Coronary artery (tissue), 2 donors: Measurements from ENCODE around the gene TPSB2.

Experiments used
- DNase-seq: peaks from one replicate; pipeline ENCODE4 v3.0.0-alpha.2; 2017; ENCODE audit warnings: low spot score
- H3K27ac ChIP-seq, 2 donors: fragments of 200-600 bp; sonication (generic); one replicate each; pipeline ENCODE4 v1.5.1; 2016 to 2019
- H3K4me3 ChIP-seq: fragments of 200-600 bp; sonication (generic); 2 replicates; pipeline ENCODE4 v1.5.1; 2016; ENCODE audit warnings: mild to moderate bottlenecking, moderate library complexity
- CTCF ChIP-seq: fragments of 200-600 bp; sonication (generic); IDR thresholded peaks from one replicate; pipeline ENCODE4 v1.5.1; 2019; ENCODE audit warnings: antibody characterized with exemption

Gene TPSB2

GRCh38 chr16:1184156-1184868 is 45.7 kb downstream of the TPSB2 start:
- Histone ChIP-seq H3K4me3 (no peak overlapping the region), H3K27ac (peak overlapping the region in 1 of 2 donors; percentile 98)
- TF ChIP-seq CTCF, result no peak
- no peak for DNase-seq

- peak overlapping the region; percentile 96 to 98 for H3K27ac ChIP-seq
- H3K4me3 ChIP-seq, result peak overlapping the region; percentile 63
- no peak for DNase-seq
- TF ChIP-seq CTCF, result no peak
Observed at GRCh38 chr16:1182950-1183907, 46.8 kb downstream of the TPSB2 start.

- Histone ChIP-seq H3K4me3 (peak overlapping the region; percentile 63), H3K27ac (peak overlapping the region; percentile 96 to 98)
- peak; percentile 95 for DNase-seq
- no peak for TF ChIP-seq CTCF
Observed at GRCh38 chr16:1182316-1182671, 47.7 kb downstream of the TPSB2 start.

GRCh38 chr16:1181404-1182315 is 48.3 kb downstream of the TPSB2 start:
- Histone ChIP-seq H3K4me3 (peak overlapping the region; percentile 63), H3K27ac (peak overlapping the region; percentile 96 to 98)
- no peak for TF ChIP-seq CTCF
- no peak for DNase-seq

- H3K27ac ChIP-seq, result peak overlapping the region; percentile 96 to 98
- H3K4me3 ChIP-seq, result peak overlapping the region; percentile 63
- TF ChIP-seq CTCF, result no peak
- peak; percentile 94 for DNase-seq
Observed at GRCh38 chr16:1180549-1181403, 49.2 kb downstream of the TPSB2 start.
